ENCODE measurements around the gene SPAG17. TPM values are rescaled to one million over a fixed set of nuclear protein-coding genes. Genes with fewer than 3 reads are reported as not detected.

SPAG17 gene
- total RNA-seq, 6 experiments from 2014 or later: not detected

- no peak overlapping the region for H3K27ac Mint-ChIP-seq
These were observed 7.0 kb downstream of the SPAG17 start for GRCh38 chr1:118177998-118178397.

GRCh38 chr1:118169016-118169415, 16.0 kb downstream of the SPAG17 start:
- Mint-ChIP-seq H3K27me3 (ENCODE audit: insufficient read depth) (peaks cover 3% of the 10 kb centered on the region), H3K36me3 (ENCODE audit: low read depth) (no peaks in the 10 kb centered on the region), H3K9me3 (no peaks in the 10 kb centered on the region), H3K4me3 (no peak overlapping the region), H3K4me1 (ENCODE audit: low read depth) (no peaks in the 10 kb centered on the region), H3K27ac (no peak overlapping the region)
- DNase-seq: no peak
- TF ChIP-seq CTCF (IDR thresholded peaks at IDR 0.05): no peak

More at GRCh38 chr1:118177998-118178397, 7.0 kb downstream of the SPAG17 start:
- DNase-seq: no peak
- Mint-ChIP-seq H3K36me3 (ENCODE audit: low read depth) (no peaks in the 10 kb centered on the region), H3K9me3 (no peaks in the 10 kb centered on the region), H3K4me1 (ENCODE audit: low read depth) (no peaks in the 10 kb centered on the region), H3K27me3 (ENCODE audit: insufficient read depth) (peaks cover 3% of the 10 kb centered on the region), H3K4me3 (no peak overlapping the region)
- TF ChIP-seq CTCF (IDR thresholded peaks at IDR 0.05): no peak

- Mint-ChIP-seq H3K4me1 (ENCODE audit: low read depth) (peaks cover 28% of the 10 kb centered on the region), H3K27me3 (ENCODE audit: insufficient read depth) (peaks cover 3% of the 10 kb centered on the region), H3K36me3 (ENCODE audit: low read depth) (no peaks in the 10 kb centered on the region), H3K4me3 (no peak overlapping the region), H3K9me3 (no peaks in the 10 kb centered on the region), H3K27ac (no peak overlapping the region)
- no peak for DNase-seq
- no peak for TF ChIP-seq CTCF (IDR thresholded peaks at IDR 0.05)
These were observed 24.2 kb downstream of the SPAG17 start for GRCh38 chr1:118160806-118161205.

GRCh38 chr1:118159569-118159968, 25.5 kb downstream of the SPAG17 start:
- peaks cover 28% of the 10 kb centered on the region for H3K4me1 Mint-ChIP-seq (ENCODE audit: low read depth)
- peak overlapping the region; percentile 41; the same call in 1 of the 2 replicates for H3K4me3 Mint-ChIP-seq
- no peaks in the 10 kb centered on the region for H3K9me3 Mint-ChIP-seq
- H3K27me3 Mint-ChIP-seq (ENCODE audit: insufficient read depth): peaks cover 3% of the 10 kb centered on the region
- DNase-seq: no peak
- no peak overlapping the region for H3K27ac Mint-ChIP-seq
- H3K36me3 Mint-ChIP-seq (ENCODE audit: low read depth): no peaks in the 10 kb centered on the region
- no peak for TF ChIP-seq CTCF (IDR thresholded peaks at IDR 0.05)

GRCh38 chr1:118158924-118159323, 26.1 kb downstream of the SPAG17 start:
- H3K9me3 Mint-ChIP-seq: no peaks in the 10 kb centered on the region
- no peak for TF ChIP-seq CTCF (IDR thresholded peaks at IDR 0.05)
- peaks cover 28% of the 10 kb centered on the region for H3K4me1 Mint-ChIP-seq (ENCODE audit: low read depth)
- no peaks in the 10 kb centered on the region for H3K36me3 Mint-ChIP-seq (ENCODE audit: low read depth)
- peaks cover 3% of the 10 kb centered on the region for H3K27me3 Mint-ChIP-seq (ENCODE audit: insufficient read depth)
- H3K27ac Mint-ChIP-seq: peak overlapping the region; percentile 54; the same call in 1 of the 2 replicates
- peak; percentile 82 for DNase-seq
- no peak overlapping the region for H3K4me3 Mint-ChIP-seq

GRCh38 chr1:118157506-118157905, 27.5 kb downstream of the SPAG17 start:
- Mint-ChIP-seq H3K27ac (no peak overlapping the region), H3K4me3 (no peak overlapping the region), H3K27me3 (ENCODE audit: insufficient read depth) (peaks cover 7% of the 10 kb centered on the region), H3K9me3 (no peaks in the 10 kb centered on the region), H3K36me3 (ENCODE audit: low read depth) (no peaks in the 10 kb centered on the region), H3K4me1 (ENCODE audit: low read depth) (peaks cover 28% of the 10 kb centered on the region)
- no peak for DNase-seq
- TF ChIP-seq CTCF (IDR thresholded peaks at IDR 0.05): no peak
